Measurements from ENCODE around the gene PLOD1. TPM values are rescaled to one million over a fixed set of nuclear protein-coding genes. Genes with fewer than 3 reads are reported as not detected.
A peak's percentile ranks its signal among the peaks of the same experiment; 100 is the strongest.
"Not testable (repeated sequence)": the region's sequence is repeated elsewhere in the genome, so short reads cannot be mapped to it uniquely, and the experiment has no call there.

The PLOD1 gene
- total RNA-seq, 1 donor from 2014 or later: 203 TPM

DNA sequence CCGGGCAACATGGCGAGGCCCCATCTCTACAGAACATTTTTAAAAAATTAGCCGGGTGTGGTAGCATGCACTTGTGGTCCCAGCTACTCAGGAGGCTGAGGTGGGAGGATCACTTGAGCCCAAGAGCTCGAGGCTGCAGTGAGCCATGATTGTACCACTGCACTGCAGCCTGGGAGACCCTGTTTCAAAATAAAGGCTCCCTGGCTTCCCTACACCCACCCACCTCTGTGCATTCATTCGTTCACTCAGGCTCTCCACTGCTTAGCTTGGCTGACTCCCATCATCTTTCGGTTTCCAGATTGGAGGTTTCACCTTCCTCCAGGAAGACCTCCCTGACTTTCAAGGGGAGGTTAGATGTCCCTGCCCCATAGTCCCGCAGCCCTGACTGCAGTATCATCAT is 22.5 kb upstream of the PLOD1 start:
- H3K9me3 Mint-ChIP-seq: no peaks in the 10 kb centered on the region
- no peak overlapping the region for H3K4me3 Mint-ChIP-seq
- TF ChIP-seq, protein P1, sequence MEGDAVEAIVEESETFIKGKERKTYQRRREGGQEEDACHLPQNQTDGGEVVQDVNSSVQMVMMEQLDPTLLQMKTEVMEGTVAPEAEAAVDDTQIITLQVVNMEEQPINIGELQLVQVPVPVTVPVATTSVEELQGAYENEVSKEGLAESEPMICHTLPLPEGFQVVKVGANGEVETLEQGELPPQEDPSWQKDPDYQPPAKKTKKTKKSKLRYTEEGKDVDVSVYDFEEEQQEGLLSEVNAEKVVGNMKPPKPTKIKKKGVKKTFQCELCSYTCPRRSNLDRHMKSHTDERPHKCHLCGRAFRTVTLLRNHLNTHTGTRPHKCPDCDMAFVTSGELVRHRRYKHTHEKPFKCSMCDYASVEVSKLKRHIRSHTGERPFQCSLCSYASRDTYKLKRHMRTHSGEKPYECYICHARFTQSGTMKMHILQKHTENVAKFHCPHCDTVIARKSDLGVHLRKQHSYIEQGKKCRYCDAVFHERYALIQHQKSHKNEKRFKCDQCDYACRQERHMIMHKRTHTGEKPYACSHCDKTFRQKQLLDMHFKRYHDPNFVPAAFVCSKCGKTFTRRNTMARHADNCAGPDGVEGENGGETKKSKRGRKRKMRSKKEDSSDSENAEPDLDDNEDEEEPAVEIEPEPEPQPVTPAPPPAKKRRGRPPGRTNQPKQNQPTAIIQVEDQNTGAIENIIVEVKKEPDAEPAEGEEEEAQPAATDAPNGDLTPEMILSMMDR (IDR thresholded peaks at IDR 0.05; ENCODE audit: unreplicated experiment): no peak
- H3K4me1 Mint-ChIP-seq: peaks cover 24% of the 10 kb centered on the region
- peak overlapping the region; percentile 83 for H3K27ac Mint-ChIP-seq
- H3K27me3 Mint-ChIP-seq (ENCODE audit: low read depth): no peaks in the 10 kb centered on the region
- H3K36me3 Mint-ChIP-seq: no peaks in the 10 kb centered on the region
- DNase-seq (ENCODE audit: low spot score in 2 of 2, unreplicated experiment in 2 of 2): no peak

DNA sequence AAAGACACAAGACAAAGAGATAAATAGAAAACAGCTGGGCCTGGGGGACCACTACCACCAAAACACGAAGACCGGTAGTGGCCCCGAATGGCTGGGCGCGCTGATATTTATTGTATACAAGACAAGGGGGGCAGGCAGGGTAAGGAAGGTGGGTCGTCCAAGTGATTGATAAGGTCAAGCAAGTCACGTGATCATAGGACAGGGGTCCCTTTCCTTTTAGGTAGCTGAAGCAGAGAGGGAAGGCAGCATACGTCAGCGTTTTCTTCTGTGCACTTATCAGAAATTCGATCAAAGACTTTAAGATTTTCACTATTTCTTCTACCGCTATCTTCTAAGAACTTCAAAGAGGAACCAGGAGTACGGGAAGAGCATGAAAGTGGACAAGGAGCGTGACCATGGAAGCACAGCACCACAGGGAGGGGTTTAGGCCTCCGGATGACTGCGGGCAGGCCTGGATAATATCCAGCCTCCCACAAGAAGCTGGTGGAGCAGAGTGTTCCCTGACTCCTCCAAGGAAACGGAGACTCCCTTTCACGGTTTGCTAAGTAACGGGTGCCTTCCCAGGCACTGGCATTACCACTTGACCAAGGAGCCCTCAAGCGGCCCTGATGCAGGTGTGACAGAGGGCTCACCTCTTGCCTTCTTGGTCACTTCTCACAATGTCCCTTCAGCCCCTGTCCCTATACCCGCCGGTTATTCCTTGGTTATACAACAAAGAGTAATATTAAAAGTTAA is 21.9 kb upstream of the PLOD1 start:
- H3K27ac Mint-ChIP-seq: peak overlapping the region; percentile 83
- H3K4me3 Mint-ChIP-seq; H3K36me3 Mint-ChIP-seq; H3K27me3 Mint-ChIP-seq (ENCODE audit: low read depth); DNase-seq (ENCODE audit: low spot score in 2 of 2, unreplicated experiment in 2 of 2); H3K9me3 Mint-ChIP-seq: not testable (repeated sequence)
- H3K4me1 Mint-ChIP-seq: peaks cover 21% of the 10 kb centered on the region

DNA sequence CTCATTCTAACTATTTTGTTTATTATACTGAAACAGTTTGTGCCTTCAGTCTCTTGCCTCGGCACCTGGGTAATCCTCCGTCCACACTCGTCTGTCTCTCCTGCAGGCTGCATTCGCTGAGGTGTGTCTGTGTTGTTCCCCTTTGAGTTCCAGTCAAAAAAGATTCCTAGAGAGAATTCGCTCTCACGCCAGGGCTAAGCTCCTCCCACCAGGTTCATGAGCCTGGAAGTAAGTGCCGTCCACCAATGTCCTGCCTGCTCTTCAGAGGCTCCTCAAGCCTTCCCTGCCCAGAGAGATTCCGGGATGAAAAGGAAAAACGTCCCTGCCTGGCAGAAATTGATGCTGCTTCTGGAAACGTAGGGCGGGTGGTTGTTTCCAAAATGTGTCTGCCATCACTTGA is 21.2 kb upstream of the PLOD1 start:
- TF ChIP-seq, protein P1 (IDR thresholded peaks at IDR 0.05; ENCODE audit: unreplicated experiment): no peak
- H3K27me3 Mint-ChIP-seq (ENCODE audit: low read depth): no peaks in the 10 kb centered on the region
- no peak overlapping the region for H3K27ac Mint-ChIP-seq
- H3K36me3 Mint-ChIP-seq: no peaks in the 10 kb centered on the region
- no peak overlapping the region for H3K4me3 Mint-ChIP-seq
- peaks cover 21% of the 10 kb centered on the region for H3K4me1 Mint-ChIP-seq
- no peaks in the 10 kb centered on the region for H3K9me3 Mint-ChIP-seq
- DNase-seq (ENCODE audit: low spot score in 2 of 2, unreplicated experiment in 2 of 2): no peak

DNA sequence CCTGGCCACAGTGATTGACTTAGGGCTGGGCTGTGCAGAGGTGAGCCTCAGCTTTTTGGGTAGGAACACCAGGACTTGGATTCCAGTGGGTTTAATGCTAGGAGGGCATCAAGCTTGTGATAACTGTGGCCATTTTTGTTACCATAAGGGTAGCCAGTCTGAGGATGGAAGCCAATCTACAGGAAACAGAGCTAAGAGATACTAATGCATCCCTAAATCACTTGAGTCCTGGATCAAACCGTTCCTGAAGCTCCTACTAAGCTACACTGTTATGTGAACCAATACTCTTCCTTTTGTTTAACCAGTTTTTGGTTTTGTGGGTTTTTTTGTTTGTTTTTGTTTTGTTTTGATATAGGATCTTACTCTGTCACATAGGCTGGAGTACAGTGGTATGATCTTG is 20.5 kb upstream of the PLOD1 start:
- DNase-seq (ENCODE audit: low spot score in 2 of 2, unreplicated experiment in 2 of 2): no peak
- TF ChIP-seq, protein P1 (IDR thresholded peaks at IDR 0.05; ENCODE audit: unreplicated experiment): no peak
- Mint-ChIP-seq H3K4me3 (no peak overlapping the region), H3K4me1 (peaks cover 19% of the 10 kb centered on the region), H3K36me3 (no peaks in the 10 kb centered on the region), H3K9me3 (no peaks in the 10 kb centered on the region), H3K27ac (no peak overlapping the region), H3K27me3 (ENCODE audit: low read depth) (no peaks in the 10 kb centered on the region)

DNA sequence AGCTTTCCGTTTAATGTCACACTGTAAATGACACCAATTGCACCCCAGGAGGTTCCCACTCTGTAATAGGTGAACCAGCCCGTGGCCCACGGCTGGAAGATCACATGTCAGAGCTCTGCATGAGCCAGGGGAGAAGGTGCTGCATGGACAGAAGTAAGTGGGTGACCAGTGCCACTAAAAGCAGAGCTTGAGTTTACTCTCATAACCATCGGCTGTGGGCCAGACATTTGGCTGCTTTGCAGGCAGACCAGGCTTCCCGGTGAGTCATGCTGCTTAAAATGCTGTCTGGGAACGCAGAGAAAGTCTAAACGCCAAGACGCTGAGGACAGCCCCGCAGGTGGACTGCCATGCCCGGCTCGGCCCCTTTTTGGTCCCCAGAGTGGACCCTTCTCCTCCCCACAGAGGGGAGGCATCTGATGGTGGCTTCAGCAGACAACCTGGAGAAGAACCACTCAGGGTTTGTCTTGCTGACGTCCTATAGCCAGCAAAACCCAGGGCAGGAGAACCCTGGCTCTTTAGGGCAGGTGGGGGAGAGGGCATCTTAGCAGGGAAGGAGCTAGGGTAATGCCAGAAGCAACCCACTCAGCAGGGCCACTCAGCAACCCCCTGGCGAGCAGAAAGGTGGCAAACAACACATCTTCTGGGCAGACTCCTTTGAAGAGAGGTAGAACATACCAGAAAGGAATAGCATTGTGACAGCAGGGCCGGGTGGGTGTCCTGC is 15.6 kb upstream of the PLOD1 start:
- TF ChIP-seq, protein P1 (IDR thresholded peaks at IDR 0.05; ENCODE audit: unreplicated experiment): no peak
- H3K4me1 Mint-ChIP-seq: peaks cover 8% of the 10 kb centered on the region
- H3K27ac Mint-ChIP-seq: no peak overlapping the region

DNA sequence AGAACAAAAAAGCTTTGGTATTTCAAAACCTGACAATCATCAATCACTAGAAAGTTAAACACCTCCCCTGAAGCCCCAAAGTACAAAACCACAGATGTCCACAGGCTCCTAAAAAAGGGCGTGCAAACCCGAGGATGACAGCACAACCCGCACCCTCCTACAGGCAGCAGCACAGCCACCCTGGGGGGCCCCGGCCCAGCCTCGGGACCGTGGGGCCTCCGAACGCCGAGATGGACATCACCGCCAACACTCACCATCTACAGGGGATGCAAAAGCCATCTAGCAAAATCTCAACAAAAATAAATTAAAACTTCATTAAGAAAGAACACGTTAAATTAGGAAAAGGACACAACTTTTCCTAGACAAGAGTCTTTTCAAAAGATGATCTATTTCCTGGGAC is 14.9 kb upstream of the PLOD1 start:
- Mint-ChIP-seq H3K27ac (no peak overlapping the region), H3K4me3 (no peak overlapping the region), H3K36me3 (peaks cover 18% of the 10 kb centered on the region), H3K4me1 (peaks cover 15% of the 10 kb centered on the region), H3K9me3 (no peaks in the 10 kb centered on the region), H3K27me3 (ENCODE audit: low read depth) (no peaks in the 10 kb centered on the region)
- no peak for DNase-seq (ENCODE audit: low spot score in 2 of 2, unreplicated experiment in 2 of 2)
- TF ChIP-seq, protein P1 (IDR thresholded peaks at IDR 0.05; ENCODE audit: unreplicated experiment): no peak

More for the DNA sequence above, 15.6 kb upstream of the PLOD1 start:
- no peaks in the 10 kb centered on the region for H3K9me3 Mint-ChIP-seq
- H3K27me3 Mint-ChIP-seq (ENCODE audit: low read depth): no peaks in the 10 kb centered on the region
- no peak overlapping the region for H3K4me3 Mint-ChIP-seq
- peaks cover 16% of the 10 kb centered on the region for H3K36me3 Mint-ChIP-seq
- DNase-seq (ENCODE audit: low spot score in 2 of 2, unreplicated experiment in 2 of 2): no peak
